B cell (primary cell): ENCODE measurements around the gene RAD9A. TPM values are rescaled to one million over a fixed set of nuclear protein-coding genes. Genes with fewer than 3 reads are reported as not detected.

ENCODE experiments used
- ATAC-seq: fragments of 200-7000 bp; cut with Tn5 transposase; one replicate; pipeline ENCODE4 v1.10.0; 2021; ENCODE audit warnings: low read depth, mild to moderate bottlenecking, moderate number of reproducible peaks, moderate library complexity
- CTCF ChIA-PET: fragments of 350-600 bp; sonication (Branson Sonifier 250); formaldehyde crosslinking; loops from one replicate; lab custom pipeline; 2021; ENCODE audit warnings: antibody characterized with exemption, inconsistent platforms; lab: Charles Lee
- POLR2A ChIA-PET: fragments of 350-600 bp; sonication (Branson Sonifier 250); formaldehyde crosslinking; loops from one replicate; lab custom pipeline; 2021; ENCODE audit warnings: antibody characterized with exemption; lab: Charles Lee
- DNase-seq: peaks from one replicate; pipeline ENCODE4 v3.0.0; 2013
- H2AFZ ChIP-seq: 2 replicates; pipeline ENCODE4 v1.6.1; 2012; ENCODE audit warnings: mild to moderate bottlenecking, low read depth, low read length; ENCODE audit not compliant: insufficient read depth, poor library complexity, severe bottlenecking
- H3K27ac ChIP-seq, 2 donors: 1 replicate in 1 of 2; 2 replicates in 1 of 2; pipeline ENCODE4 v1.5.1; 2012 to 2013; ENCODE audit warnings: low read length in 2 of 2, mild to moderate bottlenecking in 2 of 2, moderate library complexity in 1 of 2
- H3K27me3 ChIP-seq, 4 experiments: fragments of 200-600 bp in 1 of 4; sonication (generic) in 1 of 4; replicated peaks in 1 of 4; 1 replicate in 2 of 4; 2 replicates in 2 of 4; pipeline versions ENCODE4 v1.6.1 to v1.7.0; 2013 to 2016; ENCODE audit warnings: low read length in 3 of 4, mild to moderate bottlenecking in 2 of 4, mixed read lengths in 1 of 4, moderate library complexity in 1 of 4; ENCODE audit not compliant: insufficient read depth in 4 of 4, control insufficient read depth in 3 of 4; ENCODE audit errors: control extremely low read depth in 1 of 4
- H3K36me3 ChIP-seq, 2 experiments: replicated peaks in 1 of 2; 1 replicate in 1 of 2; 2 replicates in 1 of 2; pipeline versions ENCODE4 v1.6.1 to v1.7.1; 2013; ENCODE audit warnings: low read length in 1 of 2; ENCODE audit not compliant: insufficient read depth in 2 of 2, control insufficient read depth in 1 of 2; ENCODE audit errors: control extremely low read depth in 1 of 2, extremely low read depth in 1 of 2
- H3K4me1 ChIP-seq, 2 donors: fragments of 200-600 bp in 1 of 2; sonication (generic) in 1 of 2; 1 replicate in 1 of 2; 2 replicates in 1 of 2; pipeline versions ENCODE4 v1.5.1 to v1.6.1; 2013 to 2017; ENCODE audit warnings: low read length in 2 of 2; ENCODE audit not compliant: control insufficient read depth in 2 of 2, insufficient read depth in 2 of 2
- H3K4me2 ChIP-seq: replicated peaks from 2 replicates; pipeline ENCODE3; 2012; ENCODE audit warnings: mild to moderate bottlenecking, low read depth, low read length; ENCODE audit not compliant: poor library complexity, severe bottlenecking
- H3K4me3 ChIP-seq, 5 experiments: fragments of 200-600 bp in 1 of 5; sonication (generic) in 1 of 5; 1 replicate in 3 of 5; 2 replicates in 2 of 5; pipeline versions ENCODE4 v1.5.1 to v1.7.0; 2011 to 2016; ENCODE audit warnings: low read length in 4 of 5, mild to moderate bottlenecking in 4 of 5, low read depth in 2 of 5, control low read depth in 1 of 5, moderate library complexity in 1 of 5; ENCODE audit not compliant: insufficient read depth in 1 of 5; ENCODE audit errors: control extremely low read depth in 1 of 5, extremely low read depth in 1 of 5
- H3K79me2 ChIP-seq: fragments of 200-600 bp; sonication (generic); one replicate; pipeline ENCODE4 v1.6.0; 2016; ENCODE audit warnings: low read length; ENCODE audit not compliant: control insufficient read depth, insufficient read depth
- H3K9ac ChIP-seq: fragments of 200-600 bp; sonication (generic); 2 replicates; pipeline ENCODE4 v1.6.1; 2017; ENCODE audit warnings: mild to moderate bottlenecking, low read length, moderate library complexity
- H3K9me3 ChIP-seq, 3 donors: one replicate each; pipeline versions ENCODE4 v1.6.1 to v1.7.1; 2013; ENCODE audit warnings: low read length in 2 of 3; ENCODE audit not compliant: control insufficient read depth in 2 of 3, insufficient read depth in 1 of 3; ENCODE audit errors: control extremely low read depth in 1 of 3
- H4K20me1 ChIP-seq: 2 replicates; pipeline ENCODE4 v1.6.0; 2012; ENCODE audit warnings: mild to moderate bottlenecking, low read length; ENCODE audit not compliant: insufficient read depth, control insufficient read depth, poor library complexity, severe bottlenecking
- H3K27ac Mint-ChIP-seq: one replicate; pipeline ENCODE4 v1.8.0; 2021; ENCODE audit warnings: mixed read lengths
- H3K27me3 Mint-ChIP-seq: one replicate; pipeline ENCODE4 v1.8.0; 2021; ENCODE audit warnings: mixed read lengths
- H3K4me1 Mint-ChIP-seq: one replicate; pipeline ENCODE4 v1.8.0; 2021; ENCODE audit warnings: mixed read lengths
- H3K4me3 Mint-ChIP-seq: one replicate; pipeline ENCODE4 v1.8.0; 2021; ENCODE audit warnings: mixed read lengths
- H3K9me3 Mint-ChIP-seq: one replicate; pipeline ENCODE4 v1.8.0; 2022; ENCODE audit warnings: mixed read lengths; ENCODE audit not compliant: insufficient read depth
- EZH2 ChIP-seq: IDR thresholded peaks from 2 replicates; pipeline ENCODE4 v1.6.1; 2012; ENCODE audit warnings: borderline replicate concordance, low read depth, mild to moderate bottlenecking, moderate library complexity, low read length; ENCODE audit not compliant: insufficient read depth, poor library complexity, severe bottlenecking
- WGBS: methylation state at CpG from one replicate; pipeline ENCODE4 v1.1.5; 2013; ENCODE audit warnings: missing lambda C conversion rate; ENCODE audit not compliant: insufficient coverage; 5-methylcytosine and 5-hydroxymethylcytosine counted together
- intact Hi-C: fragments of 100-400 bp; cut with micrococcal nuclease; formaldehyde crosslinking; loops from one replicate; pipeline ENCODE4 v1.10.0; 2022
- polyA plus RNA-seq: library from polyadenylated mRNA; depleted of rRNA; stranded (reverse); fragments of >200 nt; gene quantifications from 2 replicates; pipeline ENCODE4 v1.2.3, GENCODE V29; 2012
- total RNA-seq, 2 donors: library from RNA; stranded (reverse); fragments of 120-200 nt in 1 of 2; gene quantifications; 1 replicate in 1 of 2; 2 replicates in 1 of 2; pipeline versions ENCODE4 v1.2.3 to v1.2.4, GENCODE V29; 2013 to 2022
- TF ChIP-seq, protein P1 (sequence below): fragments of 200-600 bp; IDR thresholded peaks from one replicate; pipeline ENCODE4 v1.8.0; 2022; ENCODE audit warnings: antibody characterized with exemption, mild to moderate bottlenecking

The RAD9A gene
- total and polyA plus RNA-seq, 2 donors (not counting 1 experiment from before 2014, with no cell fraction given) = 50.6 to 76.8 TPM

DNA sequence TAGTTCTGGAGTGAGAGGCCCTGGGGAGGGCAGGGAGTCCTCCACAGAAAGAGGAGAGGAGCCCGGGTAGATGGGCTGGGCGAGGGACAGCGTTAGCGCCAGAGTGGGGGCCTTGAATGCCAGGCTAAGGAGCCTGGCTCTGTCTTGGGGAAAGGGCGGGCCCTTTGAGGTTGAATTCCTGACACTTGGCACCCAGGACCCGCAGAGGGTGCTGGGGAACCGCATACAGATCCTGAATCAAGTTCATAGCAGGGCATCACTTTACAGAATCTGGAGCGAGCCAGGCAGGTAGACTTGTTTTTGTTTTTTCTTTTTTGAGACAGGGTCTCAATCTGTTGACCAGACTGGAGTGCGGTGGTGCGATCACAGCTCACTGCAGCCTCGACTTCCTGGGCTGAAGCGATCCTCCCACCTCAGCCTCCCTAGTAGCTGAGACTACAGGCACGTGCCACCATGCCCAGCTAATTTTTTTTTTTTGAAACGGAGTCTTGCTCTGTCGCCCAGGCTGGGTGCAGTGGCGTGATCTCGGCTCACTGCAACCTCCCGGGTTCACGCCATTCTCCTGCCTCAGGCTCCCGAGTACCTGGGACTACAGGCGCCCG lies 29.7 kb downstream of the RAD9A start:
- no peak for TF ChIP-seq EZH2
- TF ChIP-seq, protein P1, sequence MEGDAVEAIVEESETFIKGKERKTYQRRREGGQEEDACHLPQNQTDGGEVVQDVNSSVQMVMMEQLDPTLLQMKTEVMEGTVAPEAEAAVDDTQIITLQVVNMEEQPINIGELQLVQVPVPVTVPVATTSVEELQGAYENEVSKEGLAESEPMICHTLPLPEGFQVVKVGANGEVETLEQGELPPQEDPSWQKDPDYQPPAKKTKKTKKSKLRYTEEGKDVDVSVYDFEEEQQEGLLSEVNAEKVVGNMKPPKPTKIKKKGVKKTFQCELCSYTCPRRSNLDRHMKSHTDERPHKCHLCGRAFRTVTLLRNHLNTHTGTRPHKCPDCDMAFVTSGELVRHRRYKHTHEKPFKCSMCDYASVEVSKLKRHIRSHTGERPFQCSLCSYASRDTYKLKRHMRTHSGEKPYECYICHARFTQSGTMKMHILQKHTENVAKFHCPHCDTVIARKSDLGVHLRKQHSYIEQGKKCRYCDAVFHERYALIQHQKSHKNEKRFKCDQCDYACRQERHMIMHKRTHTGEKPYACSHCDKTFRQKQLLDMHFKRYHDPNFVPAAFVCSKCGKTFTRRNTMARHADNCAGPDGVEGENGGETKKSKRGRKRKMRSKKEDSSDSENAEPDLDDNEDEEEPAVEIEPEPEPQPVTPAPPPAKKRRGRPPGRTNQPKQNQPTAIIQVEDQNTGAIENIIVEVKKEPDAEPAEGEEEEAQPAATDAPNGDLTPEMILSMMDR = no peak
- Histone ChIP-seq H3K9me3 (no peaks in the 10 kb centered on the region), H3K79me2 (peaks cover 23% of the 10 kb centered on the region), H3K4me2 (peak overlapping the region; percentile 95), H3K4me3 (peak overlapping the region in 1 of 5 experiments; percentile 4), H2AFZ (no peak overlapping the region), H3K36me3 (no peaks in the 10 kb centered on the region), H3K4me1 (peaks cover 42 to 47% of the 10 kb centered on the region in 2 donors), H3K9ac (no peak overlapping the region), H3K27me3 (no peaks in the 10 kb centered on the region), H3K27ac (peak overlapping the region in 1 of 2 donors; percentile 2), H4K20me1 (no peaks in the 10 kb centered on the region)
- H3K4me3 Mint-ChIP-seq = peak overlapping the region; percentile 83
- H3K9me3 Mint-ChIP-seq = no peaks in the 10 kb centered on the region
- intact Hi-C loops = loop anchor here (1.0 to 2.0 kb wide), 4 partner anchors 15 to 48 kb away; partner anchors contain the start of genes PTPRCAP and TMEM134
- ATAC-seq (no peak), DNase-seq (no peak)
- 65% methylated on average over 12 of the region's 22 CpGs for WGBS
- H3K4me1 Mint-ChIP-seq = peaks cover 43% of the 10 kb centered on the region
- peak overlapping the region; percentile 91 for H3K27ac Mint-ChIP-seq
- ChIA-PET POLR2A (interaction anchor here (1.2 to 10.7 kb wide), 10 partner anchors 10 to 47 kb away, joined by 4 to 195 read pairs (median 33); partner anchors contain the start of genes PPP1CA, PTPRCAP, RAD9A and RPS6KB2), CTCF (interaction anchor here (0.9 to 10.4 kb wide), 7 partner anchors 13 to 47 kb away, joined by 3 to 121 read pairs (median 5); partner anchors contain the start of genes PPP1CA, PTPRCAP, RAD9A and TBC1D10C)
- no peaks in the 10 kb centered on the region for H3K27me3 Mint-ChIP-seq

- 86% methylated on average over 6 of the region's 6 CpGs for WGBS
- POLR2A ChIA-PET = interaction anchor here (1.1 to 10.7 kb wide), 2 partner anchors 15 to 20 kb away, joined by 3 to 195 read pairs; partner anchors contain the start of genes PPP1CA, PTPRCAP and TBC1D10C
- Mint-ChIP-seq H3K27ac (no peak overlapping the region), H3K9me3 (no peaks in the 10 kb centered on the region), H3K4me3 (peak overlapping the region; percentile 55), H3K4me1 (peaks cover 35% of the 10 kb centered on the region), H3K27me3 (no peaks in the 10 kb centered on the region)
- CTCF ChIA-PET = interaction anchor here (1.2 to 10.4 kb wide), 3 partner anchors 11 to 20 kb away, joined by 3 to 121 read pairs (median 5); partner anchors contain the start of genes PPP1CA, PTPRCAP and TBC1D10C
- Histone ChIP-seq H3K27me3 (no peaks in the 10 kb centered on the region), H3K79me2 (peaks cover 30% of the 10 kb centered on the region), H3K4me1 (peaks cover 33 to 41% of the 10 kb centered on the region in 2 donors), H3K36me3 (no peaks in the 10 kb centered on the region), H3K4me3 (no peak overlapping the region), H3K9me3 (no peaks in the 10 kb centered on the region), H2AFZ (no peak overlapping the region), H4K20me1 (no peaks in the 10 kb centered on the region), H3K9ac (no peak overlapping the region), H3K27ac (no peak overlapping the region), H3K4me2 (no peak overlapping the region)
- no peak for ATAC-seq
- TF ChIP-seq, protein P1 = no peak
- TF ChIP-seq EZH2 = no peak
- DNase-seq = no peak
- intact Hi-C loops = no loop called here
Observed at GRCh38 chr11:67422891-67423290, 31.1 kb downstream of the RAD9A start.
